Body of pancreas (tissue), 4 donors: ENCODE results near the gene MET. TPM values are rescaled to one million over a fixed set of nuclear protein-coding genes. Genes with fewer than 3 reads are reported as not detected.

Experiments used
- ATAC-seq: fragments of 150-250 bp; one replicate; pipeline ENCODE4 v1.9.1; 2016
- DNase-seq, 4 donors: peaks; one replicate each; pipeline ENCODE4 v3.0.0-alpha.2; 2019
- H3K27ac ChIP-seq, 4 donors: fragments of 200-600 bp; sonication (generic); 1 replicate in 3 of 4; 2 replicates in 1 of 4; pipeline versions ENCODE4 v1.5.1 to v1.6.1; 2016 to 2019; ENCODE audit warnings: mild to moderate bottlenecking in 1 of 4, mixed read lengths in 1 of 4, moderate library complexity in 1 of 4
- H3K27me3 ChIP-seq, 2 donors: fragments of 200-600 bp; sonication (generic); one replicate each; pipeline ENCODE4 v1.6.0; 2016; ENCODE audit warnings: mild to moderate bottlenecking in 1 of 2
- H3K36me3 ChIP-seq, 2 donors: fragments of 200-600 bp; sonication (generic); replicated peaks in 1 of 2; 2 replicates each; pipeline ENCODE4 v1.5.1; 2016; ENCODE audit warnings: low read depth in 2 of 2; ENCODE audit not compliant: insufficient read depth in 1 of 2
- H3K4me1 ChIP-seq: fragments of 200-600 bp; sonication (generic); one replicate; pipeline ENCODE4 v1.6.0; 2016
- H3K4me3 ChIP-seq, 2 donors: fragments of 200-600 bp; sonication (generic); 1 replicate in 1 of 2; 2 replicates in 1 of 2; pipeline ENCODE4 v1.5.1; 2016 to 2019
- H3K9me3 ChIP-seq, 3 donors: fragments of 200-600 bp; sonication (generic); 1 replicate in 2 of 3; 2 replicates in 1 of 3; pipeline ENCODE4 v1.5.1; 2016
- POLR2A ChIP-seq, 3 donors: fragments of 450-650 bp; IDR thresholded peaks; one replicate each; pipeline ENCODE4 v1.6.1; 2016; ENCODE audit warnings: antibody characterized with exemption in 3 of 3, mild to moderate bottlenecking in 2 of 3
- WGBS, 2 donors: methylation state at CpG; one replicate each; pipeline ENCODE4 v1.1.5; 2017; 5-methylcytosine and 5-hydroxymethylcytosine counted together
- intact Hi-C: fragments of 100-400 bp; cut with DNase I; formaldehyde crosslinking; loops from one replicate; pipeline ENCODE4 v1.15.1; 2023
- total RNA-seq, 2 donors: library from RNA; depleted of rRNA; stranded (reverse); fragments of >200 nt; gene quantifications; one replicate each; pipeline ENCODE4 v1.1.0, GENCODE V29; 2016
- TF ChIP-seq, protein P1 (sequence below), 7 experiments: fragments of 450-650 bp in 4 of 7; fragments of 200-600 bp in 3 of 7; sonication (generic) in 3 of 7; IDR thresholded peaks; one replicate each; pipeline ENCODE4 v1.5.1; 2016 to 2019; ENCODE audit warnings: antibody characterized with exemption in 7 of 7

The MET gene
- total RNA-seq, 2 donors from 2014 or later = 21.3 to 23.7 TPM

- H3K27ac ChIP-seq = no peak overlapping the region
- no peak for DNase-seq
- TF ChIP-seq, protein P1, sequence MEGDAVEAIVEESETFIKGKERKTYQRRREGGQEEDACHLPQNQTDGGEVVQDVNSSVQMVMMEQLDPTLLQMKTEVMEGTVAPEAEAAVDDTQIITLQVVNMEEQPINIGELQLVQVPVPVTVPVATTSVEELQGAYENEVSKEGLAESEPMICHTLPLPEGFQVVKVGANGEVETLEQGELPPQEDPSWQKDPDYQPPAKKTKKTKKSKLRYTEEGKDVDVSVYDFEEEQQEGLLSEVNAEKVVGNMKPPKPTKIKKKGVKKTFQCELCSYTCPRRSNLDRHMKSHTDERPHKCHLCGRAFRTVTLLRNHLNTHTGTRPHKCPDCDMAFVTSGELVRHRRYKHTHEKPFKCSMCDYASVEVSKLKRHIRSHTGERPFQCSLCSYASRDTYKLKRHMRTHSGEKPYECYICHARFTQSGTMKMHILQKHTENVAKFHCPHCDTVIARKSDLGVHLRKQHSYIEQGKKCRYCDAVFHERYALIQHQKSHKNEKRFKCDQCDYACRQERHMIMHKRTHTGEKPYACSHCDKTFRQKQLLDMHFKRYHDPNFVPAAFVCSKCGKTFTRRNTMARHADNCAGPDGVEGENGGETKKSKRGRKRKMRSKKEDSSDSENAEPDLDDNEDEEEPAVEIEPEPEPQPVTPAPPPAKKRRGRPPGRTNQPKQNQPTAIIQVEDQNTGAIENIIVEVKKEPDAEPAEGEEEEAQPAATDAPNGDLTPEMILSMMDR (IDR thresholded peaks at IDR 0.05) = no peak
- TF ChIP-seq POLR2A (IDR thresholded peaks at IDR 0.05) = no peak
- ATAC-seq = no peak
- no peak overlapping the region for H3K4me3 ChIP-seq
- peaks cover 14% of the 10 kb centered on the region for H3K4me1 ChIP-seq
- 60 to 78% methylated on average over 3 of the region's 3 CpGs for WGBS, 2 donors
- no peaks in the 10 kb centered on the region for H3K9me3 ChIP-seq
- H3K36me3 ChIP-seq = no peaks in the 10 kb centered on the region
- intact Hi-C loops = no loop called here
- H3K27me3 ChIP-seq = no peaks in the 10 kb centered on the region
Measured at GRCh38 chr7:116691664-116692063, 19.7 kb downstream of the MET start.

DNA sequence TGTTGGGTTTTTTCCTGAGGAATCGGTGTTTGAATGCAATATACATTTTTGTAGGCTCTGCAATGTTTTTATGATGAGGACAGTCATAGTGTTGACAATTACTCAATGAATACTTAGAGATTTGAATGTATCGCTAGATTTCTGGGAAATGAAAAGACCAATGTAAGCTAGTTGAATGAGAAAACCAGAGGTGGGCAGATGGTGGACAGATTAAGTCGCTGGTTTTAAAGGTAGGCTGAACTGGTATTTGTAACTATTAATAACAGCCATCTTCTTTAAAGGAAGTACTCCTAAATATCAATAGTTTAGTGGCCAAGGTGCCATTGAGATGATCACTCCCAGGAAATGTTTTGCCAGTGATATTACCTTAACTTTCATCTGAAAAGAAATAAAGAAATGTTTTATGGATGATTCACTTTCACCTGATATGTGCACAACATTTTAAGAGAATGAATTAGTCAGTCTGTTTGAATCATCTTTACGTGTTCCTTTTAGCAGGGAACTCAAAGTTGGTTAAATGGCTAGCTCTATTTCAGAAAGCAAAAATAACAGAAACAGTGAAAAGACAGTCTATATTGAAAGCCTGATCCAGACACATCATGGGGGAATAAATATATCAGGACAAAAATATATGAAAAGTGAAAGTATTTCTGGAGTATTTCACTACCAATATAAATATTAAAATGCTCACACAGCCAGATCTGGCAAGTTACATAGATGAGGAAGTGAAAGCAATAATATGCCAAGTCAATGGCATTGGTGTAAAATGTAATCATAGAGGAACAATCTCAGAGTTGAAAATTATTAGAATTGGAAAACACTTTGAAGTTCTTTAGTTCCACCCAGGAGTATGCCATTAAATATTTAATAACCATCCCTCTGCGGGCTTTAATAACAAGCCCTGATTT lies 20.7 kb downstream of the MET start:
- Histone ChIP-seq H3K27ac (no peak overlapping the region), H3K27me3 (no peaks in the 10 kb centered on the region), H3K4me1 (peaks cover 5% of the 10 kb centered on the region), H3K4me3 (no peak overlapping the region), H3K9me3 (no peaks in the 10 kb centered on the region), H3K36me3 (no peaks in the 10 kb centered on the region)
- intact Hi-C loops = no loop called here
- no peak for ATAC-seq
- no peak for TF ChIP-seq POLR2A (IDR thresholded peaks at IDR 0.05)
- TF ChIP-seq, protein P1 (IDR thresholded peaks at IDR 0.05) = no peak
- DNase-seq = no peak
- WGBS, 2 donors = 83 to 84% methylated on average over 5 of the region's 5 CpGs

DNA sequence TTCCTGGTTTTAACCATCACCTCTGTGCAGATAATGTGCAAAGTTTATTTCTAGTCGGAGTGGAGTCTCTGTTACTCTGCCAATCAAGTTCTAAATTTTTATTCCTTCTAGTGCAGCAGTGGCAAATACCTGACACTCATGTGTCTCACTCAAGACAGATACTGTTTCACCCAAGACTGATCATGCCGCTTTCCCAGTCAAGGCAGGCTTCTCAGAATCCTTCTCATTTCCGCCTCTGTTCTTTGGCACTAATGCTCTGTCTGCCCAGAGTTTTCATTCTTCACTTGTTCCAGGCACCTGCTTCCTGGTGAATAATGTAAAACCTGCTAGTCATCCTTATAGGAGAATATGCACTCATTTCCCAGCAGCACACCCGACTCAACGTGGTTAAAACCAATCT lies 24.7 kb downstream of the MET start:
- no peak overlapping the region for H3K27ac ChIP-seq
- intact Hi-C loops = no loop called here
- H3K4me3 ChIP-seq = no peak overlapping the region
- H3K36me3 ChIP-seq = no peaks in the 10 kb centered on the region
- no peaks in the 10 kb centered on the region for H3K4me1 ChIP-seq
- DNase-seq (no peak), ATAC-seq (no peak)
- no peaks in the 10 kb centered on the region for H3K27me3 ChIP-seq
- 86 to 93% methylated on average over 5 of the region's 5 CpGs for WGBS, 2 donors
- TF ChIP-seq, protein P1 (IDR thresholded peaks at IDR 0.05) = no peak
- no peak for TF ChIP-seq POLR2A (IDR thresholded peaks at IDR 0.05)
- no peaks in the 10 kb centered on the region for H3K9me3 ChIP-seq

GRCh38 chr7:116697152-116697551 lies 25.2 kb downstream of the MET start:
- no peak for ATAC-seq
- WGBS, 2 donors = 96 to 97% methylated on average over 1 of the region's 1 CpG
- no peaks in the 10 kb centered on the region for H3K4me1 ChIP-seq
- no peak overlapping the region for H3K4me3 ChIP-seq
- intact Hi-C loops = no loop called here
- no peaks in the 10 kb centered on the region for H3K27me3 ChIP-seq
- no peaks in the 10 kb centered on the region for H3K36me3 ChIP-seq
- DNase-seq = no peak
- no peak overlapping the region for H3K27ac ChIP-seq
- no peaks in the 10 kb centered on the region for H3K9me3 ChIP-seq
- TF ChIP-seq, protein P1 (IDR thresholded peaks at IDR 0.05) = no peak

DNA sequence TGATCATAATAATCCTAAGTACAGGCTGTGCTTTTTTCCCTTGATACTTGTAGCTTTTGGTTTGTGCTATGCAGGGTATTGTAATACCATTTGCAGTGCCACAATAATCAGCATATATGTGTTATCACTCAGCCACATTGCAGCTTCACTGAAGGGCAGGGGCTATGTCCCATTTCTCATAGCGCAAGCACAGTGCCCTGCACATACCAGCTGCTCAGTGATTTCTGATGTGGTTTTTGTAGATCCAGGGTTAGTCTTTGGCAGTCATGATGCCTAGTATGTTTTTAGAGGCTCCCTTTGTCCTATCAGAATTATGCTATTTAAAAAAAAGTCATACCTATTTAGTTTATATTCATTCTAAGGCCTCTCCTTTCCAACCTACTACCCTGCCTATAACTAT lies 25.8 kb downstream of the MET start:
- H3K27ac ChIP-seq = no peak overlapping the region
- H3K36me3 ChIP-seq = no peaks in the 10 kb centered on the region
- intact Hi-C loops = no loop called here
- no peak for ATAC-seq
- no peaks in the 10 kb centered on the region for H3K4me1 ChIP-seq
- H3K4me3 ChIP-seq = no peak overlapping the region
- TF ChIP-seq, protein P1 (IDR thresholded peaks at IDR 0.05) = no peak
- no peak for TF ChIP-seq POLR2A (IDR thresholded peaks at IDR 0.05)
- 44 to 94% methylated on average over 1 of the region's 1 CpG for WGBS, 2 donors
- H3K27me3 ChIP-seq = no peaks in the 10 kb centered on the region
- H3K9me3 ChIP-seq = no peaks in the 10 kb centered on the region
- no peak for DNase-seq
